ENCODE measurements around the gene IL1RN.

The IL1RN gene

DNA sequence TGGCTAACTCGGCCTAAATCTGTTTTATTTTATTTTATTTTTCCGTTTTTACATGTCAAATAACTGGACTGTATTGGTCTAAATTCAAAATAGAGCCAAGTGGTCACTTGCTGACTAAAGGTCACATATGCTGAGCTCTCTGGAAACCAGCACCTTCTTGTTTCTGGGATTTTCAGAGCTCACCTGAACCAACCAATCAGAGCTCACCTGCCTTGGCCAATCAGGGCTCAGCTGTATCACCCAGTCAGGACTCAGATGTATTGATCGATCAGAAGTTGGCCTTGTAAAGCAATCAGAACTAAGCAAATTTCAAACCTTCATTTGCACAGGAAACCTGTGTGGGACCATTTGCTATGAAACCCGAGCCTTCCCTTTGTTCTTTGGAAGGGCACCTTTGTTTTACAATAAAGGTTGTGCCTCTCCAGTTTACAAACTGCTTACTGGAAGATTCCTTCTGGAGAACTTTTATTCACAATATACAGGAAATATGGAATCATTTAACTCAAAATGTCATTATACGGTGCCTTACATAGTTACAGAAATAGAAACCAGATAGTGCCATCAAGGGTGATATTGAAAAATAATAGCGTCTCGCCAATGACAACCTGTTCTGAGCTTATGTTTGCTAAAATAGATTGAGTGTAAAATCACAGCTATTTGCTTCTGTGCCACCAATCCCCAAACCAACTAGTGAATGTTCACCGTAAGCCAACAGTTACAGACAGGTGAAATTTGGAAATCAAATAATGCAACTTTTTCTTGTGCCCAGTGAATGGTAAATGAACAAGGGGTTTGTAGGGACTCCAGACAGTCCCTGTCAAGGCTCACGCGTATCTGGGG, 29.1 kb downstream of the IL1RN start:
- no peak for DNase-seq (ENCODE audit: low read depth in 2 of 2)

DNA sequence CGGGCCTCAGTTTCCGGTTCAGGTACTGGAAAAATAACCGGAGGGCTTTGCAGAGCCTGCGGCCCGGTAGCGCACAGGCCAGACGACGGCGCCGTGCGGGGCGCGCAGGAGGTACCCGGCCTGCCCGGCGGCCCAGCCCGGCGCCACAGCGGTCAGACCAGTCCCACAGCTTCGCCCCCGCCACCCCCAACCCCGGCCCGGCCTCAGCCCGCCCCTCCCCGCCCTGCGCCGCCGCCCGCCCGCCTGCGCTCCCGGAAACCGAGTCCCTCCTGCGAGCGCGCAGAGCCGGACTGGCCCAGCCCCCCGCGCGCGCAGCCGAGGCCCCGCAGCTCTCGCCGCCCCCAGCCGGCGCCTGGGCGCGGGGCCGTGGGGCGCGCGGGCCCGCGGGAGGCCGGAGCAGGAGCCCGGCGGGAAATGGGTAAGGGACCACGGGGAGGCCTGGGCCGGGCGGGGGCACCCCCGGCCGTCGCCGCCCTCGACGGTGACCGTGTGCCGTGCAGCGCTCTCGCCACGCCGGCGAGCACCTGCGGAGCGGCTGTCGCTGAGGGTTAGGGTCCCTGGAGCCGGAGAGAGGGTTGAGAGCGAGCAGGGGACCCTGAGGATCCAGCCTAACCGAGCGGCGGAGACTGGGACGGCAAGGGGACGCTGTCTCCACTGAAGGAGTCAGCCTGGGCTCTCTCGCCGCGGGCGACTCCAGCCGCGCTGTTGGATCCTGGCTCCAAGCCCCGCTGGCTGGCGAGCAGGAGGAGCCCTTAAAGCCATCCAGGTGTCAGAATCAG, 29.9 kb downstream of the IL1RN start:
- no peak for DNase-seq (ENCODE audit: low read depth in 2 of 2)

DNA sequence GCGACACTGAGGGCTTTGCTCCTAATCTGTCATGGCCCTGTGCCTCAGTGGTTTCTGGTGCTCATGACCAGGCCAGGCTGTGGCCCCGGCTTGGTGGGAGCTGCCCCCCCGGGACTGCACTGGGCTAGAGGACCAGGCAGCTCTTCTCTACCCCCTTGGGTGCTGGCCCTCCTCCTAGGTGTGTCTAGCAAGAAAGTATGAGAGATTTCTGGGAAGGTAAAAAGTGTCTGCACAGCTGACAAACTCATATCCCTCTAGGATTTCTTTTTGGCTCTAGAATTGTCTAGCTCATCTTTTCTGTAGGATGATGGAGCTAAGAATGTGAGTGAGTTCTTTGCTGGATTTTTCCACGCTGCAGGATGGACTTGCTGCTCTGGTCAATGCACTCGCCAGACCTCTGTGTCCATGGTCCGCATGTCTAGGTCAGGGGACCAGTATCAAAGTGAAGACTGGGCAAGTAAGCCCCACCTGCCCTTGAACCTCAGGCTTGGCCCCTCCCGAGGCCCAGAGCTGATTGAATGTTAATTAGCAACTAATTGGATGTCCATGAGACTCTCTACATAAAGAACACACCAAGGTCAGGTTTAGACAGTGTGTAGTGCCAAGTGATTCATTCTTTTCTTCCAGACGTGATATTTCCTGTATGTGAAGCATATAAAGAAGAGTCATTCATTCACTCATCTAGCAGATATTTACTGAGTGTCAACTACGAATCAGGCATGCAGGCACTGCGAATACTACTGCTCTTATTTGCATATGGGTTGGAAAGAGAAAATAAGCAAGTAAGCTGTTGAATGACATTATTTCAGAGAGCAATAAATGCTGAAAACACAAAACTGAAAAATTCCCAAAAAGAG, 30.7 kb downstream of the IL1RN start:
- no peak for DNase-seq (ENCODE audit: low read depth in 2 of 2)

DNA sequence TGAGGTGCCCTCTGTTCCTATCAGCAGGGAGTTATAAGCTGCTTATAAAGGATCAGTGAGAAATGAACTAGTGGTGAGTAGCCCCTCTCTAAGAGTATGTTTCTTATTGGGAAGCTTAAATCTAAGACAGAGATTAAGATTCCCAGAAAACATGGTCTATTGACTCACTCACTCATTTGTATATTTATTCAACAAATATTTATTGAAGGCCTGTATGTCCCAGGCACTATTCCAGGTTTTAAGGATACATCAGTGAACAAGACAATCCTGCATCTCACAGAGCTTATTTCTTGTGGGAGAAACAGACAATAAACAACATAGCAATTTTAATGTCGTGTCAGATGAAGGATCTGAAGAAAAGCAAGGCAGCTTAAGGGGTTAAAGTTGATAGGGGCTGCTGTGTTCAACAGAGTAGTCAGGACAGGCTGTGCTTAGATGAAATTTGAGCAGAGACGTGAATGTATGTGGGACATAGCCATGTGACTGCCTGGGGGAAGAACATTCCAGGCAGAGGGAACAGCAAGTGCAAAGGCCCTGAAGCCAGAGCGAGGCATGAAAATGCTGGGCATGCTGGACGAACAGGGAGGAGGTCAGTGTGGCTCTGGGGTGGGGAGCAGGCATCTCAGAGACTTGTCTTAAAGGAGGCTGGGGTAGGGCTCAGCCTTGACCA, 31.6 kb downstream of the IL1RN start:
- no peak for DNase-seq (ENCODE audit: low read depth in 2 of 2)

DNA sequence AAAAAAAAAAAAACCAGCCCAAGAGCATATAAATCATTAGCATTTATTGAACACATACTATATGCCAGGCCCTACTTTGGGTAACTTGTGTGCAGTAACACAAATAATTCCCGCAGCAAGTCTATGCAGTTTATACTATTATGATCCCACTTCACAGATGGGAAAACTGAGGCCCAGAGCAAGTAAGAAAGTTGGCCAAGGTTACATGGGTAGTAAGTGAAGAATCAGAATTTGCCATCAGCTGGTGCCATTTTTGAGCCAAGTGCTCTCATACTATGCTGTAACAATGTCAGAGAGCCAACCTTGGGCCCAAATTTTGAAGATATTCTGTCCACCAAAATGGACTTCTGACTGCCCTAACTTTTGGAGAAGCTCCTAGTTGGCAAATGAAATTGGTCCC, 32.9 kb downstream of the IL1RN start:
- DNase-seq (ENCODE audit: low read depth in 2 of 2) = no peak

DNA sequence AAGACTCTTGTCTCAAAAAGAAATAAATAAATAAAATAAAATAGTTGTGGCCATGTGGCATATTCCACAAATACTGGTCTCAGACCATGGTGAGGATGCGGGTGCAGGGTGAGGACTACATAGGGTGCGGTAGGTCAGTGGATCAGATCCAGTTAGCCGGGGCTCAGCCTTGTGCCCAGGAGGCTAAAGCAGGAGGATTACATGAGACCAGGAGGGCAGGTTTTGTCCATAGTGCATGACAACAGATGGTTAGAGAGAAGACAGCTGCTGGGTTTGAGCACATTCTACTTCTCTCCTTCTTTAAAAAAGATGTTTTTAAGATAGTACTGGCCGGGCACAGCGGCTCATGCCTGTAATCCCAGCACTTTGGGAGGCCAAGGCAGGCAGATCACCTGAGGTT, 33.6 kb downstream of the IL1RN start:
- no peak for DNase-seq (ENCODE audit: low read depth in 2 of 2)

DNA sequence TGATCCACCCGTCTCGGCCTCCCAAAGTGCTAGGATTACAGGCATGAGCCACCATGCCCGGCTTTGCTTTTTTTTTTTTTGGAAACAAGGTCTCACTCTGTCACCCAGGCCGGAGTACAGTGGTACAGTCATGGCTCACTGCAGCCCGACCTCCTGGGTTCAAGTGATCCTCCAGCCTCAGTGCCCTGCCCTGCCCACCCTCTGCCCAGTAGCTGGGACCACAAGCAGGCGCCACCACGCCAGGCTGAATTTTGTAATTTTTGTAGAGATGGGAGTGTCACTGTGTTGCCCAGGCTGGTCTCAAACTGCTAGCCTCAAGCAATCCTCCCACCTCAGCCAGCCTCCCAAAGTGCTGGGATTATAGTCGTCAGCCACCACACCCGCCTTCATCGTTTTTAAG, 34.8 kb downstream of the IL1RN start:
- DNase-seq (ENCODE audit: low read depth in 2 of 2) = no peak

DNA sequence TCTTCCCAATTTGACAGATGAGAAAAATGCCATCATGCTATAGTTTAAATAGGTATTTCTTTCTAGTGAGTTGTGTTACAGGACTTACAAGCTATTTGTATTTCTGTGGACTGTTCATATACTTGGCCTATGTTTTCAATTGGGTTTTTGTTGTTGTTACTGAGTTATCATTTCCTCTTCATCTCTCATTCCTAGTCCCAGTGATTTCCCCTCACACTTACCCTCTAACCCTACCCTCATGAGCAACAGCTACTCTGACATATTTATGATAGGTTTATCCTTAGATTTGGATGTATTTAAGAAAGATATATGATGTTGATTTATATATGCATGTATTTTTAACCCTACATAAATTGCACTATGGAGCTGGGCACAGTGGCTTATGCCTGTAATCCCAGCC, 35.5 kb downstream of the IL1RN start:
- DNase-seq (ENCODE audit: low read depth in 2 of 2) = no peak

DNA sequence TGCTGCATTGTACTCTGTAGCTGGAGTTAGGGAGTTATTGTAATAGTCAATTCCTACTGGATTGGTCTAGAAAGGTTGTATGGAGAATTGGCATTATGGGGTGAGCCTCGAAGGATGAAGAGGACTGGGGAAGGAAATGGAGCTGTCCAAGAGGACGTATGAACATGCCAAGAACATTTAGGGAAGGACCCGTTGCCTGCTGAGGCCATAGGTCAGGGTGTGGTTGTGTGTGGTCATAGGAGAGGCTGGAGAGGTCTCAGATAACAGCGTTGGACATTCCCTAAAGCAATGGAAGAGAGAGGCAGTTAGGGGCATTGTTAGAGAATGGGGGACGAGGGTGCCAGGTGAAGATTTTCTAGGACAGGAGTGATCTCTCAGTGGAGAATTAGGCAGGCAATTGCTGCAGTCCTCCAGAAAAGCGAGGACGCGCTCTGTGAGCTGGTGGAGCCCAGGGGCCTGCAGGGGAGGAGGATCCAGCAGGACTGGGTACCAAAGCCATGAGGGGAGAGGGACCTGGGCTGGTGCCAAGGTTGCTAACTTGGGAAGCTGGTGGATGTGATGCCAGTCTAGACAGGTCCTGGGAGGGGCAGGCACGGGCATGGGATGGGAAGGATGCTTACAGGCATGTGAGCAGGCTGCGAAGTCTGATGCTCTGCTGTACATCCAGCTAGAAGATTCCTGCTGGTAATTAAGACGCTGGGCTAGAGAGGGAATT, 37.0 kb downstream of the IL1RN start:
- no peak for DNase-seq (ENCODE audit: low read depth in 2 of 2)

DNA sequence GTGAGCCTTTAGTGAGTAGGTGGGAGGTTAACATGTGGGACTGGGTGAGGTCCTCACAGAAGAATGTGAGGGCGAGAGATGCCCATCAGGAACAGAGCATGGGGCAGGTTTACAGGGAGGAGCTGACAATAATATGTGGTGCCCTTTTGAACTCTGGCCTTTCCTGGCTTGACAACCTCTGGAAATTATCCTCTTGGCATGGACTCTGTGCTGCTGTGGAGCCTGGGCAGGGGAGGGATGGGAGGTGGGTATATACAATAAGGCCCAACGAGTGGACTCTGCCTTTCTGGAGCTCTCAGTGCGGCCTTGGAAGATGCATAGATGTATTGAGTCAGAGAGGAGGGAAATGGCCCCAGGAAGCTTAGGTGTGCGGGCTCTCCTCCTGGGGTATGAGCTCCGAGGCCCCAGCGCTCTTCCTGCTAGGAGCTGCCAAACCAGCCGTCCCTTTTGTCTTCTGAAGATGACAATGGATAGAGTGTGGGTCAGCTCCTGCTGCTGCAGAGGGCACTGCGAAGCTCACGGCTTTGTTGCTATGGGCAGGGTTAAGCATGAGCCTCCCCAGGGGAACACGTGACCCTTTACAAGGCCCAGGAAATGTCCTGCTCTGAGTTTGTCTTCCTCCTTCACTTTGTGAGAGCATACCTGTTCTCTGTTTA, 37.7 kb downstream of the IL1RN start:
- DNase-seq (ENCODE audit: low read depth in 2 of 2) = no peak

DNA sequence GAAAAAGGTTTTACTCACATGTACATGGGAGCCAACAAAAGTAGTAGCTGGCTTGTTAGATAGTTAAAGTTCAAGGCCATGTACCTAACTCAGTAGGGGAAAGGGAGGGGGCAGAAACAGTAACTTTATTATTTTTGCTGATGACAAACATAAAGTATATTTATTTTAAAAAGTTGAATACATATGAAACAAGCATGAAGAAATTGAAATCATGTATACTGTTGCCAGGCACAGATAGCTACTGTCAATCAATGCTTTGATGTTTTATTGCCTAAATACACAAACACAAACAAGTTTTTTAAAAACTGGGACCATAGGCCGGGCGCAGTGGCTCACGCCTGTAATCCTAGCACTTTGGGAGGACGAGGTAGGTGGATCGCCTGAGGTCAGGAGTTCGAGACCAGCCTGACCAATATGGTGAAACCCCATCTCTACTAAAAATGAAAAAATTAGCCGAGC, 38.8 kb downstream of the IL1RN start:
- DNase-seq (ENCODE audit: low read depth in 2 of 2) = no peak

DNA sequence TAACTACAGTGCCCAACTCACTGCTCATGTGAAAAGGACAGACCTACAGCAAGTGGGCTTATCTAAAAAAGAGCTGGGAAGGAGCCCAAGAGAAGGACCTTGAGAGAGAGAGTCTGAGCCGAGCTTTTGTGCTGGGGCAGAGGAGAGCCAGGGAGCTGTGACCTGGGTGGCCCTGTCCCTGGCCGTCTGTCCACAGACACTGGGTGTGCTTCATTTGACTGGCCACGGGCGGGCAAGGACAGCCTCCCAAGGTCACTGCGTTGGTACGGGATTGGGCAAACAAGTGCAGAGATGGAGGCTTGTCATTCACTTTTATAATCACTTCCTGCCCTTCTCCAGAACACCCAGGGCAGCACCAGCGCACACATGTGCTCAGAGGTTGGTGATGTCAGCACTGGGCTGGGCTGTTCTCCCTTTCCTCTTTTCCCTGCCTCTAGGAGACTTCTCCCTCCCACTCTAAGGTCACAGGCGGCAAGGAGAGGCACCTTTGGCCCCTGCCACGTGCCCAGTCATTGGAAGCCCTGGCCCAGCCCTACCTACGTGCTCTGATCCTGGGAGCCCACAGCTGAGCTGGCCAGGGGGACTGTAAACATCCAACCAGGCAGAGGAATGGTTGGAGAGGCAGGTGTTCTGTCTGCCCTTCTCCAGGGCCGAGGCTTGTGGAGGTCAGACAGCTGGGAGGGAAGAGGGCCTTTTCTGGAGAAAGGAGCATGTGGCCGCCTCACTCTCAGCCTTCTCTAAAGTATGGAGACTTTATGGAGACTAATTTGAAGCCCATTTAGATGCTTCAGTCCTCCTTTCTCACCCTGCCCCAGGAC, 39.9 kb downstream of the IL1RN start:
- DNase-seq (ENCODE audit: low read depth in 2 of 2) = no peak

DNA sequence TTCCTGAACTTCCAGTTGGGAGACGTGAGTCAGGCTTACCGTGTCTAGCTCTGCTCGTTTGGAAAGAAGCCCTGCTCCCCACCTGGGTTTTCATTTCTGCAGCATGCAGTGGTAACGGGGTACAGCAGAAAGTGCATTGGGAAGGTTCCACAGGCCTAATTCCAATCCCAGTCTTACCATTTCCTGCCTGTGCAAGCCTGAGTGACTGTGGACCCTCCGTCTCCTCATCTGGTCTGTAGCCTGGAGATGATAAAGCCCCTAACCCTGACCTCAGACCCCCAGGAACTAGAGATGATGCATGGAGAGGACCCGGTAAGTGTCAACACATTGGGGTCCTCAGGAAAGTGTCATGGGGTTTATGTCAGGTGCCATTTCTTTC, 40.6 kb downstream of the IL1RN start:
- no peak for DNase-seq (ENCODE audit: low read depth in 2 of 2)

DNA sequence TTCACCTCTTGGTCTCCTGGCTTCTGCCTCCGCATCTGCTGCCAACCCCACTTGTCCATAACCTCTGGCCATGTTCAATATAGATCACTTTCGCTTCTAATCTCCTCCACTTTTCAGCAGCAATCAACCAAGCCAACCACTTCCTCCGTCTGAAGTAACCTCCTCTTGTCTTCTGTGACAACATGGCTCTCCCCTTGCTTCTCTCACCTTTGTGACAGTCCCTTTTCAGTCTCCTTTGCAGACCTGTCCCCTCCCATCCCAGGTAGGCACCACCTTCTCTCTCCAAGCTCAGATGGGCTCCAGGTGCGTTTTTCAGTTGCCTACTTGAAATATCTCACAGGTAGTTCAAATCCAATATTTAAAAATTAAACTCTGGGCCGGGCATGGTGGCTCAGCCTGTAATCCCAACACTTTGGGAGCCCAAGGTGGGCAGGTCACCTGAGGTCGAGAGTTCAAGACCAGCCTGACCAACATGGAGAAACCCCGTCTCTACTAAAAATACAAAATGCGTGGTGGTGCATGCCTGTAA, 41.7 kb downstream of the IL1RN start:
- no peak for DNase-seq (ENCODE audit: low read depth in 2 of 2)

DNA sequence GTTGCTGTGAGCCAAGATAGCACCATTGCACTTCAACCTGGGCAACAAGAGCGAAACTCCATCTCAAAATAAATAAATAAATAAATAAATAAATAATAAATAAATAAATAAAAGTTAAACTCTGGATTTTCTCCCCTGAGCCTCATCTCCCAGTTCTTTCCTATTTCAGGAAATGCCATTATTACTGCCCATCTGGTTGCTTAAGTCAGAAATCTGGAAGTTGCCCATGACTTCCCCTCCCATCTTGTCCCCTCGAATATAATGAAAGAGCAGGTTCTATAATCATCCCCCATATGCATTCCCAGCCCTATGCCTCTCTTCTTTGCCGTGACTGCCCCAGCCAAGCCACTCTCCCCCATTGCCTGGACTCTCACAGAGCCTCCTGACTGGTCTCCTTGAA, 42.2 kb downstream of the IL1RN start:
- DNase-seq (ENCODE audit: low read depth in 2 of 2) = no peak

DNA sequence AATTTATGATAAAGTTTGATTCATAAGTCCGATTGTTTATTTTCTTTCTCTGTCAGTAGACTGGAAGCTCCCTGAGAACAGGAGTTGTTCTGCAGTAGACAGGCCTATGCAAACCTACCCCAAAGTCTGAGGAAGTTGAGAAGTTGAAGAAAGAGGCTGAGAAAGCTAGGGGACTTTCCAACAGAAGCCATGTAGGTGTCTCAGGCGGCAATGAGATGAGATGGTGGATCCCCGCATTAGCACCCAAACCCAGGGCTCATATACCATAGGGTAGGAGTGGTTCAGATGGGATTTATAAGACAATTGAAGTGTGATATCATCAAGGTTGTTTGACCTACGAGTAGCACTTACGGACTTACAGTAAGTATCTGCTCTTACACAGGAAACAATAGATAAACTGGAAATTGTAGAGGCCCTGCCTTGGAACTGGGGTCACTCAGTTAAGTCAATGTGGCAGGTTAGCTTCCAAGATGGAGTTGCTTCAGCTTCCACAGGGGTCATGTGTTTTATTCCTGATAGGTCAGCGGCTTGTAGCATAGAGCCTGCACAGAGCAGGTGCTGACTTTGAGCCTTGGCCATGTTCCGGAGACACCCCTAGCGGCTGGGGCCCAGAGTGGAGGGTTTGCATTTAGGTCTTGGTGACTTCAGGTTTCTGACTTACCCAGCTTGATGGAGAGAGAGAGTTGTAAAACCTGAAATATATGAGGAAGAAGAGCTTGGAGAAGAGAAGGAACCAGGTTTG, 44.1 kb downstream of the IL1RN start:
- DNase-seq (ENCODE audit: low read depth in 2 of 2) = no peak

DNA sequence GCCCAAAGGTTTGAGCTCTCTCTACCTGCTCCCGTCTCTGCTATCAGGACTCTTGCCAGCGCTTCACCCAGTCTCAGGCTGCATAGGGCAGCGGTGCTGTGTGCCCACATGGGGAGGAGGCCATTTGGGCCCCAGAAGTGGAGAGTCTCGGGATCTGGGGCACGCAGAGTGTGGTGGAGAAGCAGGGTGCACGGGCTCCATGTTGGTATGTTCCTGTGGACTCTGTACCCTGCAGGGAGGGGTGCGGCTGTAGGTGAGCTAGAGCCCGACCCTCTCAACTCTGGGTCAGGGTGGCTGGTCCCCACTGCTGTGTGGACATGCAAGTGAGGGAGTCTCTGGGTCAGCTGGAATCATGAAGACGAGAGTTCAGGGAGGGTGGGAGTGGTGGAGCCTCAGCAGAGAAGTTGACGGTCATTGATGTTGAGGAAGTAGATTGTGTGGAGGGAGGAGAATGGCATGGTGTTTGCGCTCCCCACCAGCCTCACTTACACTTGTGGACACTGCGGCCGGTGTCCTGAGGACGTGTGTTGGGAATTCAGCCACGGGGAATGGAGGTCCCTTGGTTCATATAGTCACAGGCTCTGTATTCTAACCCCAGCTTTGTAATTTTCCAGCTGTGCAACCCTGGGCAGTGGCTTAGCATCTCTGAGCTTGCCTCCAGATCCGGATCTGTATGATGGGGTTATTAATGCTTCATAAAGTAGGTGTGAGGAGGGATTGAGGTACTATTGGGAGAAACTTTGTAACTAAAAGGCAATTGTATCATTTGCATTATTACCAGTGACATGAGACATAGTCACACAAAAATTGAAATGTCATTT, 45.5 kb downstream of the IL1RN start:
- no peak for DNase-seq (ENCODE audit: low read depth in 2 of 2)

Measured in stimulated activated CD4-positive, alpha-beta T cell treated with anti-CD3 and anti-CD28 coated beads, Interleukin-15, amount 100 ng/mL, for 48 hours (primary cell).